GM12875 (cell line): ENCODE results near the gene EMCN.

Experiments used
- H3K4me3 ChIP-seq: one replicate; pipeline ENCODE4 v1.5.1; 2011; ENCODE audit warnings: low read depth, low read length, control low read depth
- CTCF ChIP-seq: IDR thresholded peaks from 2 replicates; pipeline ENCODE4 v1.5.1; 2011; ENCODE audit warnings: low read depth, mild to moderate bottlenecking, control low read depth, inconsistent platforms, low read length, moderate library complexity, borderline replicate concordance; ENCODE audit not compliant: insufficient read depth

EMCN gene

GRCh38 chr4:100348473-100348872, 169.3 kb downstream of the EMCN start:
- TF ChIP-seq CTCF = no peak
- H3K4me3 ChIP-seq = no peak overlapping the region

- no peak overlapping the region for H3K4me3 ChIP-seq
- no peak for TF ChIP-seq CTCF
These were observed 170.6 kb downstream of the EMCN start for GRCh38 chr4:100347241-100347640.

GRCh38 chr4:100345585-100345984, 172.2 kb downstream of the EMCN start:
- no peak for TF ChIP-seq CTCF
- no peak overlapping the region for H3K4me3 ChIP-seq
